HepG2 (cell line): Measurements from ENCODE around the gene WWTR1. TPM values are rescaled to one million over a fixed set of nuclear protein-coding genes. Genes with fewer than 3 reads are reported as not detected.
A peak's percentile ranks its signal among the peaks of the same experiment; 100 is the strongest.

Experiments used
- ARHGAP35 ChIP-seq: sonication (generic); formaldehyde crosslinking; IDR thresholded peaks from 2 replicates; pipeline ENCODE4 v1.9.0; 2022; ENCODE audit warnings: mild to moderate bottlenecking, inconsistent platforms, moderate library complexity, missing genetic modification reagents, borderline replicate concordance
- FOXP1 ChIP-seq, 2 experiments: fragments of 450-650 bp in 1 of 2; IDR thresholded peaks; 2 replicates each; pipeline ENCODE4 v1.6.1; 2017 to 2018; ENCODE audit warnings: antibody characterized with exemption in 1 of 2
- GABPB1 ChIP-seq: IDR thresholded peaks from 2 replicates; pipeline ENCODE4 v1.6.1; 2016; ENCODE audit warnings: mild to moderate bottlenecking, missing genetic modification reagents, moderate library complexity, missing compliant biosample characterization
- GLI4 ChIP-seq: sonication (generic); formaldehyde crosslinking; IDR thresholded peaks from 2 replicates; pipeline ENCODE4 v1.5.1; 2020; ENCODE audit warnings: missing genetic modification reagents, mild to moderate bottlenecking, moderate library complexity, borderline replicate concordance
- HIC2 ChIP-seq: sonication (generic); formaldehyde crosslinking; IDR thresholded peaks from 2 replicates; pipeline ENCODE4 v1.9.0; 2022; ENCODE audit warnings: low read depth, missing genetic modification reagents
- MIER3 ChIP-seq: IDR thresholded peaks from 2 replicates; pipeline ENCODE4 v1.6.1; 2016; ENCODE audit warnings: missing compliant biosample characterization, borderline replicate concordance
- NCOA2 ChIP-seq: sonication (generic); formaldehyde crosslinking; IDR thresholded peaks from 2 replicates; pipeline ENCODE4 v1.8.0; 2022; ENCODE audit warnings: inconsistent platforms
- PRDM10 ChIP-seq: sonication (generic); formaldehyde crosslinking; IDR thresholded peaks from 2 replicates; pipeline ENCODE4 v1.4.0; 2020; ENCODE audit warnings: low read depth, missing genetic modification reagents
- RFX5 ChIP-seq: IDR thresholded peaks from 2 replicates; pipeline ENCODE4 v1.6.1; 2011; ENCODE audit warnings: low read depth, low read length, improper control_type of control experiment
- RXRA ChIP-seq: sonication (generic); formaldehyde crosslinking; IDR thresholded peaks from 2 replicates; pipeline ENCODE4 v1.5.1; 2020; ENCODE audit warnings: missing genetic modification reagents
- UBTF ChIP-seq: sonication (generic); formaldehyde crosslinking; IDR thresholded peaks from 2 replicates; pipeline ENCODE4 v1.4.0; 2020; ENCODE audit warnings: mild to moderate bottlenecking, missing genetic modification reagents
- ZMYM4 ChIP-seq: sonication (generic); formaldehyde crosslinking; IDR thresholded peaks from 2 replicates; pipeline ENCODE4 v1.8.1; 2023; ENCODE audit warnings: mild to moderate bottlenecking, missing genetic modification reagents
- ZNF552 ChIP-seq: sonication (generic); formaldehyde crosslinking; IDR thresholded peaks from 2 replicates; pipeline ENCODE4 v1.9.0; 2022; ENCODE audit warnings: missing genetic modification reagents, mild to moderate bottlenecking, borderline replicate concordance
- ZNF687 ChIP-seq: sonication (generic); formaldehyde crosslinking; IDR thresholded peaks from 2 replicates; pipeline ENCODE4 v1.5.1; 2020; ENCODE audit warnings: mild to moderate bottlenecking, missing genetic modification reagents, moderate library complexity
- ZNF772 ChIP-seq: sonication (generic); formaldehyde crosslinking; IDR thresholded peaks from 2 replicates; pipeline ENCODE4 v1.5.0; 2020; ENCODE audit warnings: mild to moderate bottlenecking, missing genetic modification reagents
- polyA plus RNA-seq, 8 experiments: library from polyadenylated mRNA; depleted of rRNA in 3 of 8; stranded (reverse) in 7 of 8; unstranded in 1 of 8; fragments of >200 nt; fragmentation: Illumina TruSeq in 4 of 8; extraction: Trizol in 4 of 8; gene quantifications; 2 replicates each; pipeline versions ENCODE4 v1.2.1 to v1.2.3, GENCODE V29; 2011 to 2016; ENCODE audit warnings: low read depth in 4 of 8, missing spikeins in 1 of 8, mixed read lengths in 1 of 8; ENCODE audit not compliant: insufficient read depth in 1 of 8
- total RNA-seq, 5 experiments: library from RNA; depleted of rRNA; stranded (reverse); fragments of >200 nt; fragmentation: Illumina TruSeq; extraction: Trizol; gene quantifications; 2 replicates each; pipeline ENCODE4 v1.2.3, GENCODE V29; 2016; ENCODE audit warnings: low read depth in 1 of 5

WWTR1 gene
- total and polyA plus RNA-seq, 2 of the 13 experiments (the other 11 are each of a cell fraction or from before 2014, with no cell fraction given), result 19.7 to 139 TPM

GRCh38 chr3:149634573-149634972 lies 23.3 kb downstream of the WWTR1 start (continued):
- TF ChIP-seq ZNF687 (CRISPR knock-in tag), result peak; percentile 87
- no peak for TF ChIP-seq PRDM10
- peak; percentile 27; the same call in 1 of the 2 replicates for TF ChIP-seq UBTF (CRISPR knock-in tag)
- 0 out of 2 replicates have a peak, but pooled peaks have one; percentile 30 for TF ChIP-seq HIC2 (CRISPR knock-in tag)
- no peak for TF ChIP-seq ZNF552 (CRISPR knock-in tag)
- no peak for TF ChIP-seq ZNF772
- peak; percentile 81 for TF ChIP-seq RXRA
- no peak for TF ChIP-seq FOXP1 (IDR thresholded peaks at IDR 0.05)
- no peak for TF ChIP-seq FOXP1 (CRISPR knock-in tag; IDR thresholded peaks at IDR 0.05)
- peak; percentile 70 for TF ChIP-seq ZMYM4 (CRISPR knock-in tag)
- no peak for TF ChIP-seq ARHGAP35
- peak; percentile 40; the same call in 1 of the 2 replicates for TF ChIP-seq MIER3 (CRISPR knock-in tag)
- TF ChIP-seq RFX5, result peak; percentile 49; the same call in 1 of the 2 replicates
- TF ChIP-seq GABPB1 (CRISPR knock-in tag), result peak; percentile 74
- TF ChIP-seq GLI4 (CRISPR knock-in tag), result no peak
- 0 out of 2 replicates have a peak, but pooled peaks have one; percentile 16 for TF ChIP-seq NCOA2
